ENCODE data around the gene CHKA. TPM values are rescaled to one million over a fixed set of nuclear protein-coding genes. Genes with fewer than 3 reads are reported as not detected.

CHKA gene
- total RNA-seq, 1 donor from 2014 or later = 8.7 TPM

- Histone ChIP-seq H3K4me3 (no peak overlapping the region), H3K27me3 (ENCODE audit: low read depth) (no peaks in the 10 kb centered on the region), H3K27ac (replicated peaks) (no peak overlapping the region), H3K36me3 (no peaks in the 10 kb centered on the region), H3K9me3 (replicated peaks) (no peaks in the 10 kb centered on the region), H3K4me1 (peaks cover 9% of the 10 kb centered on the region)
- TF ChIP-seq CTCF (IDR thresholded peaks at IDR 0.05; ENCODE audit: borderline replicate concordance) = no peak
- intact Hi-C loops (cut with micrococcal nuclease) = no loop called here
- DNase-seq = no peak
Observed at GRCh38 chr11:68018730-68019190, 102.4 kb downstream of the CHKA start.

- no peak for DNase-seq
- intact Hi-C loops (cut with micrococcal nuclease) = no loop called here
- no peak overlapping the region for H3K27ac ChIP-seq (replicated peaks)
Observed at GRCh38 chr11:68017980-68018729, 103.0 kb downstream of the CHKA start.

GRCh38 chr11:68016904-68017817 is 104.0 kb downstream of the CHKA start:
- no peak overlapping the region for H3K27ac ChIP-seq (replicated peaks)
- no peaks in the 10 kb centered on the region for H3K9me3 ChIP-seq (replicated peaks)
- no peak overlapping the region for H3K4me3 ChIP-seq
- no peak for DNase-seq
- H3K27me3 ChIP-seq (ENCODE audit: low read depth) = no peaks in the 10 kb centered on the region
- peaks cover 9% of the 10 kb centered on the region for H3K4me1 ChIP-seq
- intact Hi-C loops (cut with micrococcal nuclease) = no loop called here
- no peaks in the 10 kb centered on the region for H3K36me3 ChIP-seq
- no peak for TF ChIP-seq CTCF (IDR thresholded peaks at IDR 0.05; ENCODE audit: borderline replicate concordance)

More at GRCh38 chr11:68017980-68018729, 103.0 kb downstream of the CHKA start:
- H3K4me1 ChIP-seq = peaks cover 9% of the 10 kb centered on the region
- H3K36me3 ChIP-seq = no peaks in the 10 kb centered on the region
- no peaks in the 10 kb centered on the region for H3K27me3 ChIP-seq (ENCODE audit: low read depth)
- no peak for TF ChIP-seq CTCF (IDR thresholded peaks at IDR 0.05; ENCODE audit: borderline replicate concordance)
- H3K9me3 ChIP-seq (replicated peaks) = no peaks in the 10 kb centered on the region
- no peak overlapping the region for H3K4me3 ChIP-seq

- no peak overlapping the region for H3K27ac ChIP-seq (replicated peaks)
Observed at GRCh38 chr11:68016161-68016903, 104.9 kb downstream of the CHKA start.

More at GRCh38 chr11:68016161-68016903, 104.9 kb downstream of the CHKA start:
- peaks cover 9% of the 10 kb centered on the region for H3K4me1 ChIP-seq
- intact Hi-C loops (cut with micrococcal nuclease) = no loop called here
- H3K9me3 ChIP-seq (replicated peaks) = no peaks in the 10 kb centered on the region
- no peak for DNase-seq
- no peak overlapping the region for H3K4me3 ChIP-seq
- no peaks in the 10 kb centered on the region for H3K27me3 ChIP-seq (ENCODE audit: low read depth)
- TF ChIP-seq CTCF (IDR thresholded peaks at IDR 0.05; ENCODE audit: borderline replicate concordance) = no peak
- no peaks in the 10 kb centered on the region for H3K36me3 ChIP-seq

Data from left ventricle myocardium inferior (tissue), 1 donor.